GM12875 (cell line): Measurements from ENCODE around the gene IWS1.

Experiments
- H3K4me3 ChIP-seq: one replicate; pipeline ENCODE4 v1.5.1; 2011; ENCODE audit warnings: low read depth, low read length, control low read depth
- CTCF ChIP-seq: IDR thresholded peaks from 2 replicates; pipeline ENCODE4 v1.5.1; 2011; ENCODE audit warnings: low read depth, mild to moderate bottlenecking, control low read depth, inconsistent platforms, low read length, moderate library complexity, borderline replicate concordance; ENCODE audit not compliant: insufficient read depth

The IWS1 gene

GRCh38 chr2:127514485-127514884 is 11.8 kb downstream of the IWS1 start:
- H3K4me3 ChIP-seq, result no peak overlapping the region
- TF ChIP-seq CTCF, result no peak

- no peak for TF ChIP-seq CTCF
- no peak overlapping the region for H3K4me3 ChIP-seq
These were observed 12.2 kb downstream of the IWS1 start for GRCh38 chr2:127514076-127514475.

- TF ChIP-seq CTCF, result no peak
- no peak overlapping the region for H3K4me3 ChIP-seq
These were observed 13.9 kb downstream of the IWS1 start for GRCh38 chr2:127512362-127512761.

- no peak overlapping the region for H3K4me3 ChIP-seq
- no peak for TF ChIP-seq CTCF
These were observed 14.4 kb downstream of the IWS1 start for GRCh38 chr2:127511917-127512316.

GRCh38 chr2:127511090-127511695 is 15.1 kb downstream of the IWS1 start:
- TF ChIP-seq CTCF, result no peak
- H3K4me3 ChIP-seq, result no peak overlapping the region

GRCh38 chr2:127510073-127510472 is 16.2 kb downstream of the IWS1 start:
- no peak for TF ChIP-seq CTCF
- no peak overlapping the region for H3K4me3 ChIP-seq

GRCh38 chr2:127508631-127509034 is 17.7 kb downstream of the IWS1 start:
- H3K4me3 ChIP-seq, result no peak overlapping the region
- no peak for TF ChIP-seq CTCF
